Gastrocnemius medialis (tissue), 4 donors: ENCODE results near the gene TERB1.

Experiments used
- POLR2A ChIP-seq, 2 donors: fragments of 450-650 bp; IDR thresholded peaks; one replicate each; pipeline ENCODE4 v1.6.1; 2017; ENCODE audit warnings: antibody characterized with exemption in 2 of 2, mild to moderate bottlenecking in 2 of 2, moderate library complexity in 2 of 2
- TF ChIP-seq, protein P1 (sequence below), 5 experiments: fragments of 450-650 bp in 3 of 5; fragments of 200-600 bp in 2 of 5; sonication (generic) in 2 of 5; IDR thresholded peaks in 4 of 5; conservative IDR thresholded peaks in 1 of 5; 1 replicate in 4 of 5; 2 replicates in 1 of 5; pipeline ENCODE4 v1.5.1; 2016 to 2019; ENCODE audit warnings: antibody characterized with exemption in 5 of 5, mild to moderate bottlenecking in 3 of 5, moderate library complexity in 3 of 5

DNA sequence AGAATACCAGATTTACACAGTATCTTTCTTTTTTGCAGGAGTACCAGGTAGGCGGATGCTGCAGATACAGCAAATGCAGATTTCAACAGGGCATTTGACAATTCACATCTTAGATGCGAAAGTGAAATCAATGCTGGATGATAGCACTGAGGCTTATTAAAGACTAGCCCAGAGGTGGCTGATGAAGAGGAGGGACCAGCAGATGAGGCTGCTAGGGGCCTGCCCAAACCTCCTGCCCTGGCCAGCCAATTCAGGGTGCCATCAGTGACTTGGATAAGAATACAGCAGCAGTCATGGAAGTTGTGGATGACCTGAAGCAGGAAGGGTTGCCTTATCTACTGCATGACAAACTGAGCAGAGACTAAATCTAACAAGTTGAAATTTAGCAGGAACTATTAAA, 48.4 kb downstream of the TERB1 start:
- TF ChIP-seq, protein P1, sequence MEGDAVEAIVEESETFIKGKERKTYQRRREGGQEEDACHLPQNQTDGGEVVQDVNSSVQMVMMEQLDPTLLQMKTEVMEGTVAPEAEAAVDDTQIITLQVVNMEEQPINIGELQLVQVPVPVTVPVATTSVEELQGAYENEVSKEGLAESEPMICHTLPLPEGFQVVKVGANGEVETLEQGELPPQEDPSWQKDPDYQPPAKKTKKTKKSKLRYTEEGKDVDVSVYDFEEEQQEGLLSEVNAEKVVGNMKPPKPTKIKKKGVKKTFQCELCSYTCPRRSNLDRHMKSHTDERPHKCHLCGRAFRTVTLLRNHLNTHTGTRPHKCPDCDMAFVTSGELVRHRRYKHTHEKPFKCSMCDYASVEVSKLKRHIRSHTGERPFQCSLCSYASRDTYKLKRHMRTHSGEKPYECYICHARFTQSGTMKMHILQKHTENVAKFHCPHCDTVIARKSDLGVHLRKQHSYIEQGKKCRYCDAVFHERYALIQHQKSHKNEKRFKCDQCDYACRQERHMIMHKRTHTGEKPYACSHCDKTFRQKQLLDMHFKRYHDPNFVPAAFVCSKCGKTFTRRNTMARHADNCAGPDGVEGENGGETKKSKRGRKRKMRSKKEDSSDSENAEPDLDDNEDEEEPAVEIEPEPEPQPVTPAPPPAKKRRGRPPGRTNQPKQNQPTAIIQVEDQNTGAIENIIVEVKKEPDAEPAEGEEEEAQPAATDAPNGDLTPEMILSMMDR (IDR thresholded peaks at IDR 0.05 in 4 of 5, conservative IDR thresholded peaks at IDR 0.05 in 1 of 5), result no peak
- no peak for TF ChIP-seq POLR2A (IDR thresholded peaks at IDR 0.05)
